Activated T-cell treated with anti-CD3 and anti-CD28 coated beads for 4 hours (primary cell): ENCODE measurements around the gene RPL31.
A peak's percentile ranks its signal among the peaks of the same experiment; 100 is the strongest.

Experiments
- DNase-seq: peaks from one replicate; pipeline ENCODE4 v3.0.0-alpha.2; 2020

RPL31 gene

GRCh38 chr2:100997509-100998234 is 4.4 kb upstream of the RPL31 start:
- DNase-seq, result no peak

GRCh38 chr2:100998235-100998573 is 3.9 kb upstream of the RPL31 start:
- DNase-seq, result no peak

GRCh38 chr2:100999995-101000394 is 2.1 kb upstream of the RPL31 start:
- no peak for DNase-seq

GRCh38 chr2:101002562-101003277 is 631 bp downstream of the RPL31 start:
- no peak for DNase-seq

- DNase-seq, result no peak
These were observed 1.2 kb downstream of the RPL31 start for GRCh38 chr2:101003278-101003775.

GRCh38 chr2:101004620-101005325 is 2.7 kb downstream of the RPL31 start:
- DNase-seq, result no peak

GRCh38 chr2:101006065-101006715 is 4.1 kb downstream of the RPL31 start:
- no peak for DNase-seq

GRCh38 chr2:101007415-101008345 is 5.6 kb downstream of the RPL31 start:
- DNase-seq, result no peak

- no peak for DNase-seq
These were observed 9.1 kb downstream of the RPL31 start for GRCh38 chr2:101011152-101011551.

GRCh38 chr2:101012054-101012705 is 10.1 kb downstream of the RPL31 start:
- no peak for DNase-seq

GRCh38 chr2:101012706-101013181 is 10.7 kb downstream of the RPL31 start:
- DNase-seq, result peak; percentile 32

GRCh38 chr2:101014264-101014857 is 12.3 kb downstream of the RPL31 start:
- no peak for DNase-seq

- DNase-seq, result no peak
These were observed 15.3 kb downstream of the RPL31 start for GRCh38 chr2:101017371-101017770.

GRCh38 chr2:101018934-101019333 is 16.8 kb downstream of the RPL31 start:
- DNase-seq, result no peak

- no peak for DNase-seq
These were observed 20.1 kb downstream of the RPL31 start for GRCh38 chr2:101022221-101022620.

GRCh38 chr2:101023327-101024107 is 21.4 kb downstream of the RPL31 start:
- no peak for DNase-seq

GRCh38 chr2:101025561-101025960 is 23.5 kb downstream of the RPL31 start:
- DNase-seq, result no peak

- no peak for DNase-seq
These were observed 24.2 kb downstream of the RPL31 start for GRCh38 chr2:101026253-101026701.

- DNase-seq, result no peak
These were observed 24.9 kb downstream of the RPL31 start for GRCh38 chr2:101026923-101027469.

- DNase-seq, result no peak
These were observed 25.8 kb downstream of the RPL31 start for GRCh38 chr2:101027852-101028251.
